Erythroblast (primary cell): ENCODE data around the gene LRRN4CL.
"Not testable (repeated sequence)": the region's sequence is repeated elsewhere in the genome, so short reads cannot be mapped to it uniquely, and the experiment has no call there.

Experiments used
- DNase-seq, 2 experiments: peaks; one replicate each; lab custom pipeline; 2025; lab: John Stamatoyannopoulos, UW
- GATA1 ChIP-seq: IDR thresholded peaks from 2 replicates; pipeline ENCODE4 v1.6.1; 2011; ENCODE audit warnings: low read depth, mild to moderate bottlenecking, control low read depth, low read length, moderate library complexity
- POLR2A ChIP-seq: IDR thresholded peaks from 2 replicates; pipeline ENCODE4 v1.6.1; 2011; ENCODE audit warnings: mild to moderate bottlenecking, low read length

The LRRN4CL gene

GRCh38 chr11:62702246-62702645 is 12.9 kb upstream of the LRRN4CL start:
- TF ChIP-seq POLR2A (no peak), GATA1 (no peak)
- DNase-seq, result no peak

- TF ChIP-seq GATA1, result no peak
- TF ChIP-seq POLR2A, result no peak
- DNase-seq, result peak; percentile 85 to 93
Observed at GRCh38 chr11:62694455-62695167, 5.3 kb upstream of the LRRN4CL start.

GRCh38 chr11:62693624-62694023 is 4.3 kb upstream of the LRRN4CL start:
- DNase-seq, result not testable (repeated sequence)

- DNase-seq, result no peak
- TF ChIP-seq GATA1 (no peak), POLR2A (no peak)
Observed at GRCh38 chr11:62688491-62688890, 839 bp downstream of the LRRN4CL start.

GRCh38 chr11:62687508-62688396 is 1.6 kb downstream of the LRRN4CL start:
- no peak for DNase-seq
- no peak for TF ChIP-seq GATA1
- no peak for TF ChIP-seq POLR2A

GRCh38 chr11:62682518-62682917 is 6.8 kb downstream of the LRRN4CL start:
- TF ChIP-seq GATA1 (no peak), POLR2A (no peak)
- DNase-seq, result no peak

GRCh38 chr11:62680825-62681240 is 8.5 kb downstream of the LRRN4CL start:
- peak; percentile 68 to 74 for DNase-seq
- TF ChIP-seq GATA1 (no peak), POLR2A (no peak)

GRCh38 chr11:62678770-62679696 is 10.3 kb downstream of the LRRN4CL start, which contains the start of gene UBXN1:
UBXN1 (minus strand) TSS chr11:62679073; CDS start chr11:62678923, 150 bp downstream.
- peak; percentile 89 to 90 for DNase-seq
- TF ChIP-seq GATA1, result no peak
- peak; percentile 88 for TF ChIP-seq POLR2A

GRCh38 chr11:62678433-62678769 is 10.9 kb downstream of the LRRN4CL start:
- TF ChIP-seq GATA1, result no peak
- no peak for TF ChIP-seq POLR2A
- DNase-seq, result no peak

- no peak for DNase-seq
- TF ChIP-seq POLR2A (no peak), GATA1 (no peak)
Observed at GRCh38 chr11:62677714-62678113, 11.6 kb downstream of the LRRN4CL start.

- no peak for DNase-seq
- TF ChIP-seq POLR2A (no peak), GATA1 (no peak)
Observed at GRCh38 chr11:62677156-62677555, 12.2 kb downstream of the LRRN4CL start.

GRCh38 chr11:62676698-62677097 is 12.6 kb downstream of the LRRN4CL start:
- TF ChIP-seq GATA1 (no peak), POLR2A (no peak)
- DNase-seq, result no peak

- DNase-seq, result not testable (repeated sequence)
Observed at GRCh38 chr11:62675415-62675814, 13.9 kb downstream of the LRRN4CL start.
